Heart left ventricle (tissue), 13 donors: ENCODE data around the gene CEACAM5.

Source experiments
- CTCF ChIP-seq, 12 donors: fragments of 200-600 bp; sonication (generic) in 4 of 12; IDR thresholded peaks; one replicate each; pipeline versions ENCODE4 v1.5.0 to v1.8.0; 2018 to 2022; ENCODE audit warnings: antibody characterized with exemption in 12 of 12, mild to moderate bottlenecking in 5 of 12
- POLR2A ChIP-seq, 2 donors: fragments of 450-650 bp; IDR thresholded peaks; one replicate each; pipeline ENCODE4 v1.6.1; 2017; ENCODE audit warnings: antibody characterized with exemption in 2 of 2, mild to moderate bottlenecking in 2 of 2, moderate library complexity in 2 of 2
- donor health status: ischemic (EF 13 %, LVEDD 7.1; RV severe dilation, severe dysfunction).
- donor health status: DM: no; HTN: yes; CAD: no.
- donor health status: DM: no; HTN: no; CAD: no.
- donor health status: ischemic (EF 25% LVEDD 6.9; RV normal size, moderate dysfunction).
- donor health status: ischemic (EF 25% LVEDD 5.7; RV mildly dilated, moderate dysfunction).
- donor health status: ischemic (EF 35%, LVEDD 5.7; RV mildly dilated, moderate dysfunction).
- donor health status: nonischemic (EF 11% LVEDD 7.7; RV severe dilation, severe dysfunction).
- donor health status: DM: yes; HTN: yes; CAD: no.
- donor health status: PGD.
- donor health status: ischemic (EF 29% LVEDD 5.4; RV normal size, mild dysfunction).
- donor health status: nonischemic (EF 23%, LVEDD 6.1; RV moderate dilation, normal function).

GRCh38 chr19:41688687-41689086 is 19.7 kb upstream of the CEACAM5 start:
- TF ChIP-seq CTCF (IDR thresholded peaks at IDR 0.05), result no peak
- no peak for TF ChIP-seq POLR2A (IDR thresholded peaks at IDR 0.05)
